ENCODE data around the gene GNAO1. TPM values are rescaled to one million over a fixed set of nuclear protein-coding genes. Genes with fewer than 3 reads are reported as not detected.

Gene GNAO1
- total and polyA plus RNA-seq, 9 of the 15 experiments (the other 6 are each of a cell fraction or from before 2014, with no cell fraction given) = 0.07 to 0.42 (median 0.08) TPM; not detected in 5

DNA sequence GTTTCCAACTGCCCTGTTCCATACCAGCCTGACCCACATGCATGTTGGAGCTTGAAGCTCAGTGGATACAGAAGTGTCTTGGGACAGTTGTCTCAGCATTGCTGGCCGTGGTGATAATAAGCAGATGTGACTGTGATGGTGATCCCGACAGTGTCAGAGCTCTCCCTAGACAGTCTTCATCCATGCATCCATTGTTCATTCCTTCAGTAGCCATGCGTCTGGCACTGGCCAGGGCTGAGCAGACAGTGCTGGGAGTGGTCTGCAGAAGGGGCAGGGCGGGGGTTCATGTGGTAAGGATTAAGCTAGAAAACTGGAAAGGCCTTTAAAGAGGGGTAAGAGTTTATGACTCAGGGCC lies 68.1 kb downstream of the GNAO1 start (continued):
- TF ChIP-seq, protein P1, sequence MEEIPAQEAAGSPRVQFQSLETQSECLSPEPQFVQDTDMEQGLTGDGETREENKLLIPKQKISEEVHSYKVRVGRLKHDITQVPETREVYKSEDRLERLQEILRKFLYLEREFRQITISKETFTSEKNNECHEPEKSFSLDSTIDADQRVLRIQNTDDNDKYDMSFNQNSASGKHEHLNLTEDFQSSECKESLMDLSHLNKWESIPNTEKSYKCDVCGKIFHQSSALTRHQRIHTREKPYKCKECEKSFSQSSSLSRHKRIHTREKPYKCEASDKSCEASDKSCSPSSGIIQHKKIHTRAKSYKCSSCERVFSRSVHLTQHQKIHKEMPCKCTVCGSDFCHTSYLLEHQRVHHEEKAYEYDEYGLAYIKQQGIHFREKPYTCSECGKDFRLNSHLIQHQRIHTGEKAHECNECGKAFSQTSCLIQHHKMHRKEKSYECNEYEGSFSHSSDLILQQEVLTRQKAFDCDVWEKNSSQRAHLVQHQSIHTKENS (CRISPR knock-in tag; IDR thresholded peaks at IDR 0.05) = no peak
- no peak for TF ChIP-seq ZNF134 (CRISPR knock-in tag; conservative IDR thresholded peaks at IDR 0.05)

DNA sequence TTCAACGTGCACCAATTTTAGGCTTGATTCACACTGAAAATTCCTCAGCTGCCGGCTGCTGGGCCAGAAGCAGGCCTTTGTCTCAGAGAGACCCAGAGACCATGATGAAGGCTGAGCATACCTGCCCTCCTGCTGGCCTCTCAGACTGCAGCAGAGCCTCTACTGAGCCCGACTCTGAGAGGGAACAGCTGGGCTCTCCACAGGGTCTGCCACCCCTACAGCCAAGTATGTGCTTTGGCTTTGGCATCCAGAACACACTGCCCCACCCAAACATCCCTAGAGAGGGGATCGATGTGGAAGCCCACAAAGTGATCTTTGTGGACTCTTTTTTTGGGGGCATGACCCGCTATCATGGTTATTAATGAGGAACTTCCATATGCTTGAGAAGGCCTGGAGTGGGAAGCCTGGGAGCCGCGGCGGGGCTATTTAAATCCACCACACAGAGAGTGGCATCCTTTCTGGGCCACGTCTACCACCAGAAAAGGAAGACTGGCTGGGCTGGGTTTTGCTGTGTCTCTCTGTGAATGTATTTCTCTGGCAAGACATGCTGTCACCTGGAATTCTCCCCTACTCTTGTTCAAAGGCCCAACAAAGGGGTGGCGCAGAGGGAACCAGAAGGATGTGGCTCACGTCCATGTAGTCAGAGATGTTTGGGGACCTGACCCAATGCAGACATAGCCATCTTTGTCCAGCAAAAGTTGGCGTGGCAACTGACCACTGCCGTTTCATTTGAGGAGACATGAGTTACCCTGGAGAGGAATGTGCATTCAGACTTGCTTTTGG lies 69.3 kb downstream of the GNAO1 start:
- intact Hi-C loops (cut with micrococcal nuclease) = loop anchor here (5.0 kb wide), 1 partner anchor 57 kb away; no protein-coding TSS in a partner anchor
- WGBS (ENCODE audit: insufficient coverage, low coverage, missing lambda C conversion rate) = 64% methylated on average over 13 of the region's 13 CpGs
- Histone ChIP-seq H3K9ac (ENCODE audit: insufficient read depth in 1 of 2, low read depth in 2 of 2, low read length in 2 of 2) (no peak overlapping the region), H2AFZ (ENCODE audit: low read depth, low read length) (no peak overlapping the region), H3K27me3 (ENCODE audit: control insufficient read depth in 2 of 2, insufficient read depth in 2 of 2, low read length in 2 of 2) (no peaks in the 10 kb centered on the region), H3K27ac (ENCODE audit: extremely low read depth, low read depth, low read length) (no peak overlapping the region), H4K20me1 (replicated peaks; ENCODE audit: control insufficient read depth, insufficient read depth, low read length) (no peaks in the 10 kb centered on the region), H3K4me1 (replicated peaks in 1 of 2; ENCODE audit: control insufficient read depth in 2 of 2, insufficient read depth in 2 of 2, low read length in 2 of 2) (peaks cover 22 to 41% of the 10 kb centered on the region in 2 experiments), H3K9me3 (replicated peaks; ENCODE audit: control insufficient read depth, insufficient read depth, low read depth, low read length) (no peaks in the 10 kb centered on the region), H3K4me3 (no peak overlapping the region), H3K79me2 (ENCODE audit: control insufficient read depth, insufficient read depth, low read length) (no peaks in the 10 kb centered on the region), H3K36me3 (ENCODE audit: control insufficient read depth, insufficient read depth, low read length) (no peaks in the 10 kb centered on the region), H3K4me2 (ENCODE audit: insufficient read depth, low read length) (no peak overlapping the region), H3K9me1 (ENCODE audit: control insufficient read depth, insufficient read depth, low read length) (no peaks in the 10 kb centered on the region)
- DNase-seq (ENCODE audit: extremely low read depth in 1 of 4, low spot score in 3 of 4) (no peak), FAIRE-seq (no peak), ATAC-seq (no peak)
- in situ Hi-C loops (cut with MboI) = no loop called here
- ChIA-PET CTCF (ENCODE audit: low intra/inter-chr PET ratio) (no interaction called here), POLR2A (interaction anchor here (1.1 kb wide), 1 partner anchor 659 kb away, joined by 4 read pairs; no protein-coding TSS in a partner anchor)
- TF ChIP-seq ZNF140 (CRISPR knock-in tag; IDR thresholded peaks at IDR 0.05) (no peak), CREM (IDR thresholded peaks at IDR 0.05; ENCODE audit: low read depth) (no peak), ZFX (CRISPR knock-in tag; IDR thresholded peaks at IDR 0.05) (no peak)
- TF ChIP-seq, protein P2, sequence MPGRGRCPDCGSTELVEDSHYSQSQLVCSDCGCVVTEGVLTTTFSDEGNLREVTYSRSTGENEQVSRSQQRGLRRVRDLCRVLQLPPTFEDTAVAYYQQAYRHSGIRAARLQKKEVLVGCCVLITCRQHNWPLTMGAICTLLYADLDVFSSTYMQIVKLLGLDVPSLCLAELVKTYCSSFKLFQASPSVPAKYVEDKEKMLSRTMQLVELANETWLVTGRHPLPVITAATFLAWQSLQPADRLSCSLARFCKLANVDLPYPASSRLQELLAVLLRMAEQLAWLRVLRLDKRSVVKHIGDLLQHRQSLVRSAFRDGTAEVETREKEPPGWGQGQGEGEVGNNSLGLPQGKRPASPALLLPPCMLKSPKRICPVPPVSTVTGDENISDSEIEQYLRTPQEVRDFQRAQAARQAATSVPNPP (IDR thresholded peaks at IDR 0.05; ENCODE audit: borderline replicate concordance, insufficient read depth, insufficient read length) = no peak
- BruUV-seq (replicated peaks) = no TSS peak
